NCI-H1694 treated with DMSO at 0.1 percent for 48 hours (cell line): ENCODE results near the gene COL21A1.

Experiments
- DNase-seq: peaks from one replicate; lab custom pipeline; 2025; lab: John Stamatoyannopoulos, UW

Gene COL21A1

DNA sequence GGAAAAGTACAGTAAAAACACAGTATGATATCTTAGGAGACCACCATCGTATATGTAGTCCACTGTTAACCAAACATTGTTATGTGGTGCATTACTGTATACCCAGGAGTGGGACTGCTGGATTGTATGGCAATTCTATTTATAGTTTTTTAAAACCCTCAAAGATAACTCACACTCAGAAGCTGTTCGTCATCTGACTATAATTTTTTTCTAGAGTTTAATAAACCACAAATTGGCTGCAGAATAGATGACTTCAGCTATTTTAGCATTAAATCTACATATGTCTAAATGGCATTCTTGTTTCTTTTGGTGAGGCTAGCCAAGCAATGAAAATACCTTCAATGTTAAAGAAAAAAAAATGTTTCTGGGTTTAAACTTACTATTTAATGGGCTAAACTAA lies 237.7 kb downstream of the COL21A1 start:
- DNase-seq = no peak
